ENCODE measurements around the gene TRIM61.
"Not testable (repeated sequence)": the region's sequence is repeated elsewhere in the genome, so short reads cannot be mapped to it uniquely, and the experiment has no call there.

GRCh38 chr4:164990786-164991185 is 13.3 kb upstream of the TRIM61 start:
- TF ChIP-seq, protein P1, sequence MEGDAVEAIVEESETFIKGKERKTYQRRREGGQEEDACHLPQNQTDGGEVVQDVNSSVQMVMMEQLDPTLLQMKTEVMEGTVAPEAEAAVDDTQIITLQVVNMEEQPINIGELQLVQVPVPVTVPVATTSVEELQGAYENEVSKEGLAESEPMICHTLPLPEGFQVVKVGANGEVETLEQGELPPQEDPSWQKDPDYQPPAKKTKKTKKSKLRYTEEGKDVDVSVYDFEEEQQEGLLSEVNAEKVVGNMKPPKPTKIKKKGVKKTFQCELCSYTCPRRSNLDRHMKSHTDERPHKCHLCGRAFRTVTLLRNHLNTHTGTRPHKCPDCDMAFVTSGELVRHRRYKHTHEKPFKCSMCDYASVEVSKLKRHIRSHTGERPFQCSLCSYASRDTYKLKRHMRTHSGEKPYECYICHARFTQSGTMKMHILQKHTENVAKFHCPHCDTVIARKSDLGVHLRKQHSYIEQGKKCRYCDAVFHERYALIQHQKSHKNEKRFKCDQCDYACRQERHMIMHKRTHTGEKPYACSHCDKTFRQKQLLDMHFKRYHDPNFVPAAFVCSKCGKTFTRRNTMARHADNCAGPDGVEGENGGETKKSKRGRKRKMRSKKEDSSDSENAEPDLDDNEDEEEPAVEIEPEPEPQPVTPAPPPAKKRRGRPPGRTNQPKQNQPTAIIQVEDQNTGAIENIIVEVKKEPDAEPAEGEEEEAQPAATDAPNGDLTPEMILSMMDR (IDR thresholded peaks at IDR 0.05) = not testable (repeated sequence)
- TF ChIP-seq POLR2A (IDR thresholded peaks at IDR 0.05) = not testable (repeated sequence)
